GOT3 (cell line): ENCODE results near the gene IQCE.
"Not testable (repeated sequence)": the region's sequence is repeated elsewhere in the genome, so short reads cannot be mapped to it uniquely, and the experiment has no call there.

Experiments
- DNase-seq: peaks from one replicate; lab custom pipeline; 2025; ENCODE audit warnings: mixed read lengths; lab: John Stamatoyannopoulos, UW

The IQCE gene

GRCh38 chr7:2520761-2521290, 38.0 kb upstream of the IQCE start:
- no peak for DNase-seq

- DNase-seq: no peak
Measured at GRCh38 chr7:2521341-2521745, 37.4 kb upstream of the IQCE start.

- DNase-seq: no peak
Measured at GRCh38 chr7:2521952-2522591, 36.7 kb upstream of the IQCE start.

- no peak for DNase-seq
Measured at GRCh38 chr7:2522780-2523433, 35.9 kb upstream of the IQCE start.

- DNase-seq: no peak
Measured at GRCh38 chr7:2523461-2523936, 35.3 kb upstream of the IQCE start.

GRCh38 chr7:2523941-2524807, 34.6 kb upstream of the IQCE start:
- DNase-seq: no peak

GRCh38 chr7:2524808-2525657, 33.7 kb upstream of the IQCE start:
- no peak for DNase-seq

GRCh38 chr7:2525658-2526630, 32.8 kb upstream of the IQCE start:
- DNase-seq: no peak

- DNase-seq: no peak
Measured at GRCh38 chr7:2526659-2527504, 31.9 kb upstream of the IQCE start.

- DNase-seq: no peak
Measured at GRCh38 chr7:2527505-2528467, 31.0 kb upstream of the IQCE start.

GRCh38 chr7:2528481-2529095, 30.2 kb upstream of the IQCE start:
- no peak for DNase-seq

GRCh38 chr7:2529161-2530070, 29.4 kb upstream of the IQCE start:
- no peak for DNase-seq

GRCh38 chr7:2530071-2530987, 28.4 kb upstream of the IQCE start:
- DNase-seq: no peak

GRCh38 chr7:2530994-2531795, 27.6 kb upstream of the IQCE start:
- not testable (repeated sequence) for DNase-seq

GRCh38 chr7:2531796-2532110, 27.0 kb upstream of the IQCE start:
- not testable (repeated sequence) for DNase-seq
